ENCODE data around the gene ELMO1.

ELMO1 gene

GRCh38 chr7:37415629-37416028 is 33.0 kb downstream of the ELMO1 start:
- Histone ChIP-seq H3K4me3 (ENCODE audit: low read depth in 1 of 2, low read length in 2 of 2) (no peak overlapping the region), H3K79me2 (ENCODE audit: insufficient read depth, low read length) (no peaks in the 10 kb centered on the region), H3K27ac (ENCODE audit: low read length) (no peak overlapping the region), H3K36me3 (ENCODE audit: insufficient read depth, low read length) (no peaks in the 10 kb centered on the region), H2AFZ (ENCODE audit: low read depth, low read length) (no peak overlapping the region), H3K4me2 (ENCODE audit: insufficient read depth, low read length) (no peak overlapping the region), H3K9me3 (ENCODE audit: insufficient read depth, low read length, severe bottlenecking) (no peaks in the 10 kb centered on the region), H4K20me1 (ENCODE audit: insufficient read depth, low read length) (no peaks in the 10 kb centered on the region), H3K9ac (ENCODE audit: low read depth, low read length) (no peak overlapping the region), H3K27me3 (ENCODE audit: insufficient read depth, low read length, poor library complexity) (peaks cover 21% of the 10 kb centered on the region), H3K4me1 (ENCODE audit: insufficient read depth, low read length) (no peaks in the 10 kb centered on the region)
- ATAC-seq (ENCODE audit: insufficient read depth, low read depth) = no peak
- TF ChIP-seq EZH2 (IDR thresholded peaks at IDR 0.05; ENCODE audit: borderline replicate concordance, low read depth, low read length, severe bottlenecking) = no peak
- TF ChIP-seq, protein P1, sequence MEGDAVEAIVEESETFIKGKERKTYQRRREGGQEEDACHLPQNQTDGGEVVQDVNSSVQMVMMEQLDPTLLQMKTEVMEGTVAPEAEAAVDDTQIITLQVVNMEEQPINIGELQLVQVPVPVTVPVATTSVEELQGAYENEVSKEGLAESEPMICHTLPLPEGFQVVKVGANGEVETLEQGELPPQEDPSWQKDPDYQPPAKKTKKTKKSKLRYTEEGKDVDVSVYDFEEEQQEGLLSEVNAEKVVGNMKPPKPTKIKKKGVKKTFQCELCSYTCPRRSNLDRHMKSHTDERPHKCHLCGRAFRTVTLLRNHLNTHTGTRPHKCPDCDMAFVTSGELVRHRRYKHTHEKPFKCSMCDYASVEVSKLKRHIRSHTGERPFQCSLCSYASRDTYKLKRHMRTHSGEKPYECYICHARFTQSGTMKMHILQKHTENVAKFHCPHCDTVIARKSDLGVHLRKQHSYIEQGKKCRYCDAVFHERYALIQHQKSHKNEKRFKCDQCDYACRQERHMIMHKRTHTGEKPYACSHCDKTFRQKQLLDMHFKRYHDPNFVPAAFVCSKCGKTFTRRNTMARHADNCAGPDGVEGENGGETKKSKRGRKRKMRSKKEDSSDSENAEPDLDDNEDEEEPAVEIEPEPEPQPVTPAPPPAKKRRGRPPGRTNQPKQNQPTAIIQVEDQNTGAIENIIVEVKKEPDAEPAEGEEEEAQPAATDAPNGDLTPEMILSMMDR (IDR thresholded peaks at IDR 0.05; ENCODE audit: borderline replicate concordance, extremely low read depth, low read length, poor library complexity, severe bottlenecking) = no peak
- no peak for DNase-seq

DNA sequence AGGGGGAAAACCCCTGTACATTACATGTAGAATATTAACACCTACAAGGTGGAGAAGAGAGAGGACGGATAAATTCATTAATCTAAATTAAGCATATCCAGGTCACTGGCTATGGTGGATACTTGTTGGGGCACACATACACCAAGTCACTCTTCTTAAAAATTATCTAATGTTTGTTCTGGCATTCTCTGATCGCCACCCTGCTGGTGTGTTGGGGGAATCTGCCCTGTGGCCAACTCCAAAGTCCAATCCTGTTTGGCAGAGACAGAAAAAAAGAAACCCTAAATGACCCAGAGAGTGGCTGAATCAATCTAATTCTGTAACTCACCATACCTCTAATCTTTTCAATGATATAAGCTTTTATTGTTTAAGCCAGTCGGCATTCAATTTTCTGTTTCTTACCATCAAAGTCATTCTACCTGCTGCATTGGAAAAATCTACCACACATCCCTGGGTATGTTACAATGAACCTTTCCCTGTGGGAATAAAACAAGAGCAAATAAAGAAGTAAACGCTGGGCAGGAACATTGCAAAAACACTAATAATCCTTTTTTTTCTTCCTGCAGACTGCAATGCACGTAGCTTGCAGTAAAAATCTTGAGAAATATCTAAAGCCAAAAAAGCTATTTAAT is 34.2 kb downstream of the ELMO1 start:
- H3K27me3 ChIP-seq (ENCODE audit: insufficient read depth, low read length, poor library complexity) = peaks cover 18% of the 10 kb centered on the region
- H3K4me3 ChIP-seq (ENCODE audit: low read depth in 1 of 2, low read length in 2 of 2) = no peak overlapping the region
- no peak overlapping the region for H3K9ac ChIP-seq (ENCODE audit: low read depth, low read length)
- no peak for TF ChIP-seq EZH2 (IDR thresholded peaks at IDR 0.05; ENCODE audit: borderline replicate concordance, low read depth, low read length, severe bottlenecking)
- TF ChIP-seq, protein P1 (IDR thresholded peaks at IDR 0.05; ENCODE audit: borderline replicate concordance, extremely low read depth, low read length, poor library complexity, severe bottlenecking) = no peak
- H3K79me2 ChIP-seq (ENCODE audit: insufficient read depth, low read length) = no peaks in the 10 kb centered on the region
- ATAC-seq (ENCODE audit: insufficient read depth, low read depth) (no peak), DNase-seq (no peak)
- no peaks in the 10 kb centered on the region for H3K36me3 ChIP-seq (ENCODE audit: insufficient read depth, low read length)
- no peaks in the 10 kb centered on the region for H4K20me1 ChIP-seq (ENCODE audit: insufficient read depth, low read length)
- H3K9me3 ChIP-seq (ENCODE audit: insufficient read depth, low read length, severe bottlenecking) = no peaks in the 10 kb centered on the region
- no peak overlapping the region for H3K27ac ChIP-seq (ENCODE audit: low read length)
- no peak overlapping the region for H3K4me2 ChIP-seq (ENCODE audit: insufficient read depth, low read length)
- no peaks in the 10 kb centered on the region for H3K4me1 ChIP-seq (ENCODE audit: insufficient read depth, low read length)
- no peak overlapping the region for H2AFZ ChIP-seq (ENCODE audit: low read depth, low read length)

GRCh38 chr7:37411444-37412034 is 37.1 kb downstream of the ELMO1 start:
- ATAC-seq (ENCODE audit: insufficient read depth, low read depth) = no peak

More at GRCh38 chr7:37411444-37412034, 37.1 kb downstream of the ELMO1 start:
- no peaks in the 10 kb centered on the region for H3K9me3 ChIP-seq (ENCODE audit: insufficient read depth, low read length, severe bottlenecking)
- no peak overlapping the region for H2AFZ ChIP-seq (ENCODE audit: low read depth, low read length)
- no peak overlapping the region for H3K9ac ChIP-seq (ENCODE audit: low read depth, low read length)
- H3K79me2 ChIP-seq (ENCODE audit: insufficient read depth, low read length) = no peaks in the 10 kb centered on the region
- H3K36me3 ChIP-seq (ENCODE audit: insufficient read depth, low read length) = no peaks in the 10 kb centered on the region
- no peak for DNase-seq
- no peak overlapping the region for H3K4me3 ChIP-seq (ENCODE audit: low read depth in 1 of 2, low read length in 2 of 2)
- TF ChIP-seq, protein P1 (IDR thresholded peaks at IDR 0.05; ENCODE audit: borderline replicate concordance, extremely low read depth, low read length, poor library complexity, severe bottlenecking) = no peak
- no peak for TF ChIP-seq EZH2 (IDR thresholded peaks at IDR 0.05; ENCODE audit: borderline replicate concordance, low read depth, low read length, severe bottlenecking)
- H3K27ac ChIP-seq (ENCODE audit: low read length) = no peak overlapping the region
- H4K20me1 ChIP-seq (ENCODE audit: insufficient read depth, low read length) = no peaks in the 10 kb centered on the region
- H3K27me3 ChIP-seq (ENCODE audit: insufficient read depth, low read length, poor library complexity) = peaks cover 20% of the 10 kb centered on the region
- H3K4me1 ChIP-seq (ENCODE audit: insufficient read depth, low read length) = no peaks in the 10 kb centered on the region
- no peak overlapping the region for H3K4me2 ChIP-seq (ENCODE audit: insufficient read depth, low read length)

Data from DND-41 (cell line).